MCF 10A (cell line): Measurements from ENCODE around the gene FAAP20. TPM values are rescaled to one million over a fixed set of nuclear protein-coding genes. Genes with fewer than 3 reads are reported as not detected.

Source experiments
- BruUV-seq: library from RNA; stranded (reverse); fragments of 400-500 nt; replicated peaks from 2 replicates; lab custom pipeline; 2021; lab: Mats Ljungman, UMichigan
- CTCF ChIA-PET: fragments of 300-600 bp; sonication (Branson Sonifier 250); formaldehyde crosslinking; extraction: SDS; loops from one replicate; lab custom pipeline; 2021; ENCODE audit warnings: antibody characterized with exemption, inconsistent platforms; lab: Yijun Ruan, JAX
- POLR2A ChIA-PET: fragments of 300-600, 350-650 bp; sonication (Branson Sonifier 250); formaldehyde crosslinking; extraction: SDS; loops from one replicate; lab custom pipeline; 2020; ENCODE audit warnings: antibody characterized with exemption, inconsistent platforms; lab: Yijun Ruan, JAX
- DNase-seq: peaks from one replicate; pipeline ENCODE4 v3.0.0-alpha.2; 2018; ENCODE audit not compliant: unreplicated experiment
- H3K27ac Mint-ChIP-seq: one replicate; pipeline ENCODE4 v1.8.0; 2022; ENCODE audit warnings: mild to moderate bottlenecking, low read depth, mixed read lengths; ENCODE audit not compliant: unreplicated experiment
- H3K27me3 Mint-ChIP-seq: one replicate; pipeline ENCODE4 v1.8.0; 2022; ENCODE audit warnings: mixed read lengths; ENCODE audit not compliant: insufficient read depth, unreplicated experiment
- H3K36me3 Mint-ChIP-seq: one replicate; pipeline ENCODE4 v1.8.0; 2022; ENCODE audit warnings: mild to moderate bottlenecking, moderate library complexity, mixed read lengths; ENCODE audit not compliant: insufficient read depth, unreplicated experiment
- H3K4me1 Mint-ChIP-seq: one replicate; pipeline ENCODE4 v1.8.0; 2022; ENCODE audit warnings: mixed read lengths; ENCODE audit not compliant: insufficient read depth, unreplicated experiment
- H3K4me3 Mint-ChIP-seq: one replicate; pipeline ENCODE4 v1.8.0; 2022; ENCODE audit warnings: mild to moderate bottlenecking, moderate library complexity, mixed read lengths; ENCODE audit not compliant: unreplicated experiment
- H3K9me3 Mint-ChIP-seq: one replicate; pipeline ENCODE4 v1.8.0; 2022; ENCODE audit warnings: mixed read lengths; ENCODE audit not compliant: unreplicated experiment
- CTCF ChIP-seq: fragments of 200-600 bp; IDR thresholded peaks from one replicate; pipeline ENCODE4 v1.8.0; 2022; ENCODE audit warnings: antibody characterized with exemption, mild to moderate bottlenecking; ENCODE audit not compliant: unreplicated experiment
- intact Hi-C: fragments of 100-400 bp; cut with micrococcal nuclease; formaldehyde crosslinking; loops from 2 replicates; pipeline ENCODE4 v1.14.1; 2022
- total RNA-seq: library from RNA; stranded (reverse); gene quantifications from 2 replicates; pipeline ENCODE4 v1.2.3, GENCODE V29; 2022

FAAP20 gene
- total RNA-seq, 1 experiment from 2014 or later: 75.9 TPM

DNA sequence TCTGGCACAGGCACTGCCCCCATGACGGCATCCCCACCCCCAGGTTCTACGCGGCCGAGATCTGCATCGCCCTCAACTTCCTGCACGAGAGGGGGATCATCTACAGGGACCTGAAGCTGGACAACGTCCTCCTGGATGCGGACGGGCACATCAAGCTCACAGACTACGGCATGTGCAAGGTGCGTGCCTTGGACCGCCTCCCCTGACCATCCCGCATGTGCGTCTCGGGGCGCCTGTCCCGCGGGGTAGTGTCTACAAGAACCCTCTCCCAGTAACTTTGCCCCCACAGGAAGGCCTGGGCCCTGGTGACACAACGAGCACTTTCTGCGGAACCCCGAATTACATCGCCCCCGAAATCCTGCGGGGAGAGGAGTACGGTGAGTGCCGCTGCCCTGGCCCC is 22.6 kb downstream of the FAAP20 start:
- no peaks in the 10 kb centered on the region for H3K9me3 Mint-ChIP-seq
- peaks cover 6% of the 10 kb centered on the region for H3K36me3 Mint-ChIP-seq
- POLR2A ChIA-PET: no interaction called here
- intact Hi-C loops: no loop called here
- BruUV-seq: no TSS peak
- H3K27ac Mint-ChIP-seq: no peak overlapping the region
- no peak for DNase-seq
- H3K27me3 Mint-ChIP-seq: no peaks in the 10 kb centered on the region
- CTCF ChIA-PET: interaction anchor here (0.6 to 0.7 kb wide), 3 partner anchors 11 to 42 kb away, joined by 3 read pairs; no protein-coding TSS in a partner anchor
- no peaks in the 10 kb centered on the region for H3K4me1 Mint-ChIP-seq
- H3K4me3 Mint-ChIP-seq: no peak overlapping the region
- no peak for TF ChIP-seq CTCF

- ChIA-PET CTCF (no interaction called here), POLR2A (no interaction called here)
- intact Hi-C loops: no loop called here
- Mint-ChIP-seq H3K9me3 (no peaks in the 10 kb centered on the region), H3K36me3 (peaks cover 9% of the 10 kb centered on the region), H3K4me3 (no peak overlapping the region), H3K4me1 (no peaks in the 10 kb centered on the region), H3K27ac (no peak overlapping the region), H3K27me3 (no peaks in the 10 kb centered on the region)
- no peak for TF ChIP-seq CTCF
- no TSS peak for BruUV-seq
- no peak for DNase-seq
Measured at GRCh38 chr1:2170211-2170610, 24.4 kb downstream of the FAAP20 start.

GRCh38 chr1:2169200-2169836 is 25.3 kb downstream of the FAAP20 start:
- BruUV-seq: no TSS peak
- CTCF ChIA-PET: no interaction called here
- POLR2A ChIA-PET: no interaction called here
- DNase-seq: no peak
- TF ChIP-seq CTCF: no peak
- intact Hi-C loops: no loop called here
- no peaks in the 10 kb centered on the region for H3K9me3 Mint-ChIP-seq
- H3K4me1 Mint-ChIP-seq: no peaks in the 10 kb centered on the region
- H3K27me3 Mint-ChIP-seq: no peaks in the 10 kb centered on the region
- no peak overlapping the region for H3K27ac Mint-ChIP-seq
- H3K4me3 Mint-ChIP-seq: no peak overlapping the region
- H3K36me3 Mint-ChIP-seq: peaks cover 18% of the 10 kb centered on the region

- H3K27me3 Mint-ChIP-seq: no peaks in the 10 kb centered on the region
- H3K4me3 Mint-ChIP-seq: no peak overlapping the region
- no peaks in the 10 kb centered on the region for H3K9me3 Mint-ChIP-seq
- TF ChIP-seq CTCF: no peak
- peaks cover 21% of the 10 kb centered on the region for H3K36me3 Mint-ChIP-seq
- no peaks in the 10 kb centered on the region for H3K4me1 Mint-ChIP-seq
- no TSS peak for BruUV-seq
- no peak for DNase-seq
- ChIA-PET CTCF (interaction anchor here (1.0 kb wide), 1 partner anchor 122 kb away, joined by 3 read pairs; no protein-coding TSS in a partner anchor), POLR2A (no interaction called here)
- no peak overlapping the region for H3K27ac Mint-ChIP-seq
- intact Hi-C loops: no loop called here
Measured at GRCh38 chr1:2168535-2168934, 26.0 kb downstream of the FAAP20 start.
